NT2/D1 (cell line): ENCODE data around the gene IBA57.

Experiments used
- SUZ12 ChIP-seq: IDR thresholded peaks from 2 replicates; pipeline ENCODE4 v1.6.1; 2011; ENCODE audit not compliant: insufficient read length, insufficient read depth; ENCODE audit errors: extremely low read depth
- YY1 ChIP-seq: IDR thresholded peaks from 2 replicates; pipeline ENCODE4 v1.6.1; 2011; ENCODE audit not compliant: insufficient read length, insufficient read depth
- ZNF274 ChIP-seq: IDR thresholded peaks from 2 replicates; pipeline ENCODE4 v1.6.1; 2011; ENCODE audit warnings: mild to moderate bottlenecking, low read depth, low read length

GRCh38 chr1:228176024-228176395 is 10.4 kb downstream of the IBA57 start:
- no peak for TF ChIP-seq YY1
- no peak for TF ChIP-seq SUZ12
- TF ChIP-seq ZNF274: no peak
